NCI-H526 treated with DMSO at 0.1 percent for 48 hours (cell line): ENCODE data around the gene SMCHD1.

ENCODE experiments used
- DNase-seq: peaks from one replicate; lab custom pipeline; 2025; lab: John Stamatoyannopoulos, UW

SMCHD1 gene

GRCh38 chr18:2655178-2655953, at the start of gene SMCHD1:
SMCHD1 (plus strand) TSS chr18:2655726; CDS start chr18:2656076, 350 bp downstream.
- peak; percentile 70 for DNase-seq

GRCh38 chr18:2606335-2606734, 49.2 kb upstream of the SMCHD1 start:
- no peak for DNase-seq

- DNase-seq, result no peak
These were observed 45.9 kb upstream of the SMCHD1 start for GRCh38 chr18:2609604-2610003.

- no peak for DNase-seq
These were observed 45.0 kb upstream of the SMCHD1 start for GRCh38 chr18:2610549-2610948.

GRCh38 chr18:2612996-2613395, 42.5 kb upstream of the SMCHD1 start:
- no peak for DNase-seq

GRCh38 chr18:2617401-2617998, 38.0 kb upstream of the SMCHD1 start:
- no peak for DNase-seq

- no peak for DNase-seq
These were observed 37.5 kb upstream of the SMCHD1 start for GRCh38 chr18:2618009-2618408.

- no peak for DNase-seq
These were observed 30.3 kb upstream of the SMCHD1 start for GRCh38 chr18:2625217-2625616.

GRCh38 chr18:2627821-2628276, 27.7 kb upstream of the SMCHD1 start:
- DNase-seq, result no peak

GRCh38 chr18:2629003-2629402, 26.5 kb upstream of the SMCHD1 start:
- DNase-seq, result no peak

- no peak for DNase-seq
These were observed 19.9 kb upstream of the SMCHD1 start for GRCh38 chr18:2635586-2635985.

- DNase-seq, result no peak
These were observed 19.3 kb upstream of the SMCHD1 start for GRCh38 chr18:2636126-2636631.

- DNase-seq, result no peak
These were observed 13.9 kb upstream of the SMCHD1 start for GRCh38 chr18:2641638-2642037.

GRCh38 chr18:2642771-2643170, 12.8 kb upstream of the SMCHD1 start:
- no peak for DNase-seq

GRCh38 chr18:2644535-2644934, 11.0 kb upstream of the SMCHD1 start:
- DNase-seq, result no peak

GRCh38 chr18:2651981-2652380, 3.5 kb upstream of the SMCHD1 start:
- DNase-seq, result no peak

- DNase-seq, result no peak
These were observed 2.1 kb upstream of the SMCHD1 start for GRCh38 chr18:2653467-2653866.

- no peak for DNase-seq
These were observed 1.2 kb upstream of the SMCHD1 start for GRCh38 chr18:2654169-2654927.

GRCh38 chr18:2654928-2655177, 673 bp upstream of the SMCHD1 start:
- no peak for DNase-seq

- no peak for DNase-seq
These were observed 369 bp downstream of the SMCHD1 start for GRCh38 chr18:2655954-2656236.

- no peak for DNase-seq
These were observed 883 bp downstream of the SMCHD1 start for GRCh38 chr18:2656237-2656980.

- no peak for DNase-seq
These were observed 1.5 kb downstream of the SMCHD1 start for GRCh38 chr18:2656981-2657512.
